ENCODE data around the gene COMMD10. TPM values are rescaled to one million over a fixed set of nuclear protein-coding genes. Genes with fewer than 3 reads are reported as not detected.

COMMD10 gene
- total RNA-seq, 1 donor from 2014 or later = 31.6 TPM

DNA sequence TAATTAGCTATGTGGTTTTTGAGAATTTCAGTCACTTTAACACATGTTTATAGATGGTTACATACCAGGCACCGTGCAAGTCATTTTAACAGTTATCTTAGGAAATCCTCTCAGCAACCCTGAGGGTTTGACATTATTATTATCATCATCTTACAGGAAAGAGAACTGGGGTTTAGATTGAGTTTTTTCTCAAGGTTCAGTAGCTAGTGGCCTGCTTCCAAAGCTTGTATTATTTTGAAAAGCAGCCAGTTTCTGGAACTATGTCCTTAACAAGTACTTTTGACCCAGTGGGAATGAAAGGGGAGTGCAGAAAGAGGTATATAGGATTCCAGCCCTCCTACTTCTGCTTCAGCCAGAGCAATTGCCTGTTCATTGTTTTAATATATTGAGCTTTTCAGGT is 157.5 kb downstream of the COMMD10 start:
- H3K27me3 Mint-ChIP-seq = no peaks in the 10 kb centered on the region
- H3K4me3 Mint-ChIP-seq (ENCODE audit: low read depth) = no peak overlapping the region
- TF ChIP-seq, protein P1, sequence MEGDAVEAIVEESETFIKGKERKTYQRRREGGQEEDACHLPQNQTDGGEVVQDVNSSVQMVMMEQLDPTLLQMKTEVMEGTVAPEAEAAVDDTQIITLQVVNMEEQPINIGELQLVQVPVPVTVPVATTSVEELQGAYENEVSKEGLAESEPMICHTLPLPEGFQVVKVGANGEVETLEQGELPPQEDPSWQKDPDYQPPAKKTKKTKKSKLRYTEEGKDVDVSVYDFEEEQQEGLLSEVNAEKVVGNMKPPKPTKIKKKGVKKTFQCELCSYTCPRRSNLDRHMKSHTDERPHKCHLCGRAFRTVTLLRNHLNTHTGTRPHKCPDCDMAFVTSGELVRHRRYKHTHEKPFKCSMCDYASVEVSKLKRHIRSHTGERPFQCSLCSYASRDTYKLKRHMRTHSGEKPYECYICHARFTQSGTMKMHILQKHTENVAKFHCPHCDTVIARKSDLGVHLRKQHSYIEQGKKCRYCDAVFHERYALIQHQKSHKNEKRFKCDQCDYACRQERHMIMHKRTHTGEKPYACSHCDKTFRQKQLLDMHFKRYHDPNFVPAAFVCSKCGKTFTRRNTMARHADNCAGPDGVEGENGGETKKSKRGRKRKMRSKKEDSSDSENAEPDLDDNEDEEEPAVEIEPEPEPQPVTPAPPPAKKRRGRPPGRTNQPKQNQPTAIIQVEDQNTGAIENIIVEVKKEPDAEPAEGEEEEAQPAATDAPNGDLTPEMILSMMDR (IDR thresholded peaks at IDR 0.05; ENCODE audit: unreplicated experiment) = no peak
- DNase-seq (ENCODE audit: low spot score, unreplicated experiment) = no peak
- H3K36me3 Mint-ChIP-seq (ENCODE audit: insufficient read depth) = peaks cover 5% of the 10 kb centered on the region
- H3K4me1 Mint-ChIP-seq (ENCODE audit: low read depth) = peaks cover 2% of the 10 kb centered on the region
- H3K9me3 Mint-ChIP-seq (ENCODE audit: low read depth) = peaks cover 18% of the 10 kb centered on the region
- H3K27ac Mint-ChIP-seq = no peak overlapping the region

DNA sequence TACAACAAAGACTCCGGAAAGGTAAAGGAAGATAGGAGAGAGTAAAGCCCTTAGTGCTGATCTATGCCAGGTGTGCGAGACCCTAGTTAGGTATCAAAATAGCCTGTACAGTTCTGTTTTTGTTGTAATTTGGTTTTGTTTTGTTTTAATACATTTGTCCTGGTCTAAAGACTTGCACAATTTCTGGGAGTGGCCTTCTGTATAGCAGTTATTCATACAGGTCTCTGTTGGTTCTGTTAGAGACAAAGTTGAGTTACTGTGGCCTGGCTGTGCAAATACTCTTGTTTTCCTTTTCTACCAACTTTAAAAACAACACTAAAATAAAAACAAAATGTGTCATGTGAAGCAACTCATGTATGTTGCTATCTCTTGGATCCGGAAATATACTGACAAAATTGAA is 163.6 kb downstream of the COMMD10 start:
- Mint-ChIP-seq H3K36me3 (ENCODE audit: insufficient read depth) (peaks cover 5% of the 10 kb centered on the region), H3K27me3 (no peaks in the 10 kb centered on the region), H3K27ac (no peak overlapping the region), H3K4me1 (ENCODE audit: low read depth) (peaks cover 2% of the 10 kb centered on the region), H3K9me3 (ENCODE audit: low read depth) (peaks cover 18% of the 10 kb centered on the region), H3K4me3 (ENCODE audit: low read depth) (no peak overlapping the region)
- TF ChIP-seq, protein P1 (IDR thresholded peaks at IDR 0.05; ENCODE audit: unreplicated experiment) = no peak
- no peak for DNase-seq (ENCODE audit: low spot score, unreplicated experiment)

DNA sequence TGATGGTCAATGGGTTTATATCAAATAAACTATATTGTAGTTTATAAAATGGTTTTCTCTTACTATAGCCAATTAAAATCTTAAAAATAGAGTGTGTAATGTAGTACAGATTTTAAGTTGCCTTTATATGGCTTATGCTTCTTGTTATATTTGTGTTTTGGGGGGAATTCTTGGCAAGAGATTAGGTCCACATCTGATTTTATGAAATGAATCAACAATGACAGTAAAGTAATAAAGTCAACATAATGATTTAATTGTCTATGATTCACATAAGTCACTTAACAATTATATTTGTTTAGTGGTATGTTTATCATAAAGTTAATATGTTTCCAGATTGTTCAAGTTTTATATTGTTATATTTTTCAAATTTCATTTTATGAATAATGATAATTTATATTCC is 164.8 kb downstream of the COMMD10 start:
- H3K9me3 Mint-ChIP-seq (ENCODE audit: low read depth) = peaks cover 23% of the 10 kb centered on the region
- no peak overlapping the region for H3K27ac Mint-ChIP-seq
- H3K36me3 Mint-ChIP-seq (ENCODE audit: insufficient read depth) = peaks cover 8% of the 10 kb centered on the region
- no peak overlapping the region for H3K4me3 Mint-ChIP-seq (ENCODE audit: low read depth)
- no peak for DNase-seq (ENCODE audit: low spot score, unreplicated experiment)
- H3K4me1 Mint-ChIP-seq (ENCODE audit: low read depth) = no peaks in the 10 kb centered on the region
- TF ChIP-seq, protein P1 (IDR thresholded peaks at IDR 0.05; ENCODE audit: unreplicated experiment) = no peak
- H3K27me3 Mint-ChIP-seq = no peaks in the 10 kb centered on the region

DNA sequence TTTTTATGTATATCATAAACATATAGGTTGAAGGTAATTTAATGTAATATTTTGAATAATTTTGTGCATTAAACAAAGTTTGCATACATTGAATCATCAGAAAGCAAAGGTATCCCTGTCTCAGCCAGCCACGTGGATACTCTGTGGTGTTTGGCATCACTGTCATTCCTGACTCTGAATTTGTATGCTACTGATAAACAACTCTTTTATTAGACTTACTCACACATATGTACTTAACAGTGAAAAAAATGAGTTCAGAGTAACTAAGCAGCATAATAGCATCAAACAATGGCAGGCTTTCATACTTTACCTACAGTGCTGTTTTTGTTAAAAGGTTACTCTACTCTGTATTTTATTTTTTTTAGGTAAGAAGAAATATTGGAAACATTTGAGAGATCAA is 171.9 kb downstream of the COMMD10 start:
- DNase-seq (ENCODE audit: low spot score, unreplicated experiment) = no peak
- no peak overlapping the region for H3K27ac Mint-ChIP-seq
- H3K4me1 Mint-ChIP-seq (ENCODE audit: low read depth) = no peaks in the 10 kb centered on the region
- TF ChIP-seq, protein P1 (IDR thresholded peaks at IDR 0.05; ENCODE audit: unreplicated experiment) = no peak
- H3K27me3 Mint-ChIP-seq = no peaks in the 10 kb centered on the region
- peaks cover 8% of the 10 kb centered on the region for H3K36me3 Mint-ChIP-seq (ENCODE audit: insufficient read depth)
- peaks cover 13% of the 10 kb centered on the region for H3K9me3 Mint-ChIP-seq (ENCODE audit: low read depth)
- no peak overlapping the region for H3K4me3 Mint-ChIP-seq (ENCODE audit: low read depth)

DNA sequence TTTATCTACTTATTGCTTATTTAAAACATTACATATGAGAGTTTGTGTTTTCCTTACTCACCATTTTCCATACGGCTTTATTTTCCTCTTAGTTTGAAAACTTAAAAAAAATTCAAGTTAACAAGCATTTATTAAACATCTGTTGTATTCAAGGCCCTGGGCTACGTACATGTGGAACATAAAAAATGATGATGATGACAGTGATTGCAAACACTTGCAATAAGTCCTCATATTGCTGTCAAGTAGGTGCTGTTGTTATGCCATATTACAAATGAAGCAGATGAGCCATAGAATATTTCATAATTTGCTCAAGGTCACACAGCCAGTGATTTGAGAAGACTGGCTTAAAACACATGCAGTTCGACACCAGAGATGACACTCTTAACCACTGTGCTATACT is 180.6 kb downstream of the COMMD10 start:
- H3K4me3 Mint-ChIP-seq (ENCODE audit: low read depth) = no peak overlapping the region
- DNase-seq (ENCODE audit: low spot score, unreplicated experiment) = no peak
- peaks cover 8% of the 10 kb centered on the region for H3K36me3 Mint-ChIP-seq (ENCODE audit: insufficient read depth)
- peaks cover 2% of the 10 kb centered on the region for H3K4me1 Mint-ChIP-seq (ENCODE audit: low read depth)
- H3K9me3 Mint-ChIP-seq (ENCODE audit: low read depth) = peaks cover 11% of the 10 kb centered on the region
- no peak overlapping the region for H3K27ac Mint-ChIP-seq
- TF ChIP-seq, protein P1 (IDR thresholded peaks at IDR 0.05; ENCODE audit: unreplicated experiment) = no peak
- H3K27me3 Mint-ChIP-seq = no peaks in the 10 kb centered on the region
